Erythroblast (primary cell): ENCODE measurements around the gene TMEM169.

Experiments
- GATA1 ChIP-seq: IDR thresholded peaks from 2 replicates; pipeline ENCODE4 v1.6.1; 2011; ENCODE audit warnings: low read depth, mild to moderate bottlenecking, control low read depth, low read length, moderate library complexity
- POLR2A ChIP-seq: IDR thresholded peaks from 2 replicates; pipeline ENCODE4 v1.6.1; 2011; ENCODE audit warnings: mild to moderate bottlenecking, low read length

DNA sequence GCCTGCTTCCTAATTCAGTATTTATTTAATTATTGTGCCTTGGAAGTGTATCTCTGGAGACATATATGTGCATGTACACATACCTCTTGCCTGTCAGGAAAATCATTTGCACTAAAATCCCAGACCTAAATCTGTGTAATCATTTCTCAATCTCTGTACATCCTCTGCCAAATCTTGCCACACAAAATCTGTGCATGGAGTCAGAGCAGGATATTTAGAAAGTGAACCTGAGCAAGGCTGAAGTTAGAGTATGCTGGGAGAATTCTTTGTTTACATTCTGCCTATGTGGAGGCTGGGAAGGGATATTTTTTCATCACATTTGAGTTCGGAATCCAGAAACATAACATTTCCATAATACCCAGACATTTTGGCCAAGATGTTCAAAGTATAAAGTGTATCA is 36.8 kb downstream of the TMEM169 start:
- no peak for TF ChIP-seq POLR2A
- no peak for TF ChIP-seq GATA1
